Panc1 (cell line): ENCODE data around the gene TSNAX. TPM values are rescaled to one million over a fixed set of nuclear protein-coding genes. Genes with fewer than 3 reads are reported as not detected.

ENCODE experiments used
- ATAC-seq: fragments of 200-7000 bp; cut with Tn5 transposase; 2 replicates; pipeline ENCODE4 v1.9.1; 2020; ENCODE audit warnings: mild to moderate bottlenecking, moderate library complexity
- BruUV-seq: library from RNA; stranded (reverse); fragments of 400-500 nt; replicated peaks from 2 replicates; lab custom pipeline; 2021; lab: Mats Ljungman, UMichigan
- CTCF ChIA-PET: fragments of 300-600 bp; sonication (Branson Sonifier 250); formaldehyde crosslinking; loops from one replicate; lab custom pipeline; 2022; ENCODE audit warnings: antibody characterized with exemption; lab: Charles Lee
- POLR2A ChIA-PET: fragments of 300-600 bp; sonication (Branson Sonifier 250); formaldehyde crosslinking; loops from one replicate; lab custom pipeline; 2022; ENCODE audit warnings: antibody characterized with exemption; lab: Charles Lee
- DNase-seq: peaks from one replicate; pipeline ENCODE4 v3.0.0-alpha.2; 2010; ENCODE audit warnings: low read depth, low spot score
- H3K27ac ChIP-seq: 2 replicates; pipeline ENCODE4 v1.5.1; 2011; ENCODE audit warnings: mild to moderate bottlenecking, low read length, inconsistent platforms
- H3K27me3 ChIP-seq: fragments of 200-500 bp; sonication (Bioruptor generic); 2 replicates; pipeline ENCODE4 v1.6.0; 2014; ENCODE audit warnings: low read length, inconsistent platforms; ENCODE audit not compliant: control insufficient read depth, insufficient read depth
- H3K36me3 ChIP-seq: fragments of 200-500 bp; sonication (Bioruptor generic); 2 replicates; pipeline ENCODE4 v1.5.1; 2014; ENCODE audit warnings: inconsistent platforms, mild to moderate bottlenecking, low read length, moderate library complexity; ENCODE audit not compliant: control insufficient read depth, insufficient read depth
- H3K4me1 ChIP-seq: 2 replicates; pipeline ENCODE4 v1.5.1; 2011; ENCODE audit warnings: inconsistent platforms, mild to moderate bottlenecking, low read length, moderate library complexity; ENCODE audit not compliant: control insufficient read depth, insufficient read depth
- H3K4me3 ChIP-seq, 2 experiments: 2 replicates each; pipeline ENCODE4 v1.5.1; 2011 to 2012; ENCODE audit warnings: low read depth in 2 of 2, low read length in 2 of 2, mild to moderate bottlenecking in 2 of 2, inconsistent platforms in 1 of 2, moderate library complexity in 1 of 2
- H3K9me3 ChIP-seq: fragments of 200-500 bp; sonication (Bioruptor generic); 2 replicates; pipeline ENCODE4 v1.5.1; 2014; ENCODE audit warnings: low read depth, mild to moderate bottlenecking, inconsistent platforms, low read length, moderate library complexity; ENCODE audit not compliant: control insufficient read depth, insufficient read depth
- CTCF ChIP-seq: fragments of 450-650 bp; IDR thresholded peaks from 2 replicates; pipeline ENCODE4 v1.5.1; 2017; ENCODE audit warnings: mild to moderate bottlenecking
- POLR2AphosphoS5 ChIP-seq: IDR thresholded peaks from 2 replicates; pipeline ENCODE4 v1.6.1; 2012; ENCODE audit warnings: mild to moderate bottlenecking, low read depth, low read length, moderate library complexity
- SIN3A ChIP-seq: IDR thresholded peaks from 2 replicates; pipeline ENCODE4 v1.6.1; 2012; ENCODE audit warnings: low read depth, mild to moderate bottlenecking, low read length, moderate library complexity, borderline replicate concordance; ENCODE audit not compliant: insufficient read depth
- TCF7L2 ChIP-seq: IDR thresholded peaks from 2 replicates; pipeline ENCODE4 v1.6.1; 2011; ENCODE audit warnings: mild to moderate bottlenecking, low read depth, low read length, inconsistent platforms
- in situ Hi-C: cut with HindIII; loops from 2 replicates; pipeline ENCODE4 v1.10.0; 2016; ENCODE audit warnings: low sequenced_read_pairs, low pct_unique_long_range_greater_than_20kb
- intact Hi-C: fragments of 100-400 bp; cut with micrococcal nuclease; formaldehyde crosslinking; loops from one replicate; pipeline ENCODE4 v1.10.0; 2022; ENCODE audit not compliant: unreplicated experiment
- total RNA-seq: library from RNA; stranded (reverse); gene quantifications from one replicate; pipeline ENCODE4 v1.2.1, GENCODE V29; 2021; ENCODE audit not compliant: unreplicated experiment
- TF ChIP-seq, protein P1 (sequence below), 2 experiments: IDR thresholded peaks; 2 replicates each; pipeline ENCODE4 v1.6.1; 2011 to 2012; ENCODE audit warnings: low read depth in 2 of 2, control low read depth in 1 of 2, low read length in 1 of 2, mild to moderate bottlenecking in 1 of 2, moderate library complexity in 1 of 2; ENCODE audit not compliant: insufficient read depth in 1 of 2

TSNAX gene
- total RNA-seq, 1 experiment from 2014 or later = 40.0 TPM

GRCh38 chr1:231594123-231594522, 65.7 kb downstream of the TSNAX start:
- TF ChIP-seq, protein P1, sequence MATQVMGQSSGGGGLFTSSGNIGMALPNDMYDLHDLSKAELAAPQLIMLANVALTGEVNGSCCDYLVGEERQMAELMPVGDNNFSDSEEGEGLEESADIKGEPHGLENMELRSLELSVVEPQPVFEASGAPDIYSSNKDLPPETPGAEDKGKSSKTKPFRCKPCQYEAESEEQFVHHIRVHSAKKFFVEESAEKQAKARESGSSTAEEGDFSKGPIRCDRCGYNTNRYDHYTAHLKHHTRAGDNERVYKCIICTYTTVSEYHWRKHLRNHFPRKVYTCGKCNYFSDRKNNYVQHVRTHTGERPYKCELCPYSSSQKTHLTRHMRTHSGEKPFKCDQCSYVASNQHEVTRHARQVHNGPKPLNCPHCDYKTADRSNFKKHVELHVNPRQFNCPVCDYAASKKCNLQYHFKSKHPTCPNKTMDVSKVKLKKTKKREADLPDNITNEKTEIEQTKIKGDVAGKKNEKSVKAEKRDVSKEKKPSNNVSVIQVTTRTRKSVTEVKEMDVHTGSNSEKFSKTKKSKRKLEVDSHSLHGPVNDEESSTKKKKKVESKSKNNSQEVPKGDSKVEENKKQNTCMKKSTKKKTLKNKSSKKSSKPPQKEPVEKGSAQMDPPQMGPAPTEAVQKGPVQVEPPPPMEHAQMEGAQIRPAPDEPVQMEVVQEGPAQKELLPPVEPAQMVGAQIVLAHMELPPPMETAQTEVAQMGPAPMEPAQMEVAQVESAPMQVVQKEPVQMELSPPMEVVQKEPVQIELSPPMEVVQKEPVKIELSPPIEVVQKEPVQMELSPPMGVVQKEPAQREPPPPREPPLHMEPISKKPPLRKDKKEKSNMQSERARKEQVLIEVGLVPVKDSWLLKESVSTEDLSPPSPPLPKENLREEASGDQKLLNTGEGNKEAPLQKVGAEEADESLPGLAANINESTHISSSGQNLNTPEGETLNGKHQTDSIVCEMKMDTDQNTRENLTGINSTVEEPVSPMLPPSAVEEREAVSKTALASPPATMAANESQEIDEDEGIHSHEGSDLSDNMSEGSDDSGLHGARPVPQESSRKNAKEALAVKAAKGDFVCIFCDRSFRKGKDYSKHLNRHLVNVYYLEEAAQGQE (IDR thresholded peaks at IDR 0.05; ENCODE audit: insufficient read depth in 1 of 2, low read depth in 2 of 2, low read length in 1 of 2) = no peak
- TF ChIP-seq TCF7L2 (no peak), POLR2AphosphoS5 (no peak), SIN3A (no peak), CTCF (no peak)
- CTCF ChIA-PET = no interaction called here
- intact Hi-C loops = no loop called here
- DNase-seq = no peak
- POLR2A ChIA-PET = no interaction called here
- Histone ChIP-seq H3K27me3 (no peaks in the 10 kb centered on the region), H3K9me3 (no peaks in the 10 kb centered on the region), H3K4me3 (no peak overlapping the region), H3K4me1 (no peaks in the 10 kb centered on the region), H3K36me3 (no peaks in the 10 kb centered on the region), H3K27ac (no peak overlapping the region)
- in situ Hi-C loops = no loop called here
- no peak for ATAC-seq
- no TSS peak for BruUV-seq

GRCh38 chr1:231594749-231595148, 66.3 kb downstream of the TSNAX start:
- intact Hi-C loops = no loop called here
- in situ Hi-C loops = no loop called here
- DNase-seq (no peak), ATAC-seq (no peak)
- Histone ChIP-seq H3K9me3 (no peaks in the 10 kb centered on the region), H3K36me3 (no peaks in the 10 kb centered on the region), H3K4me3 (no peak overlapping the region), H3K27ac (no peak overlapping the region), H3K27me3 (no peaks in the 10 kb centered on the region), H3K4me1 (no peaks in the 10 kb centered on the region)
- BruUV-seq = no TSS peak
- CTCF ChIA-PET = no interaction called here
- TF ChIP-seq TCF7L2 = no peak
- TF ChIP-seq, protein P1 (IDR thresholded peaks at IDR 0.05; ENCODE audit: insufficient read depth in 1 of 2, low read depth in 2 of 2, low read length in 1 of 2) = no peak
- no peak for TF ChIP-seq CTCF
- TF ChIP-seq SIN3A = no peak
- POLR2A ChIA-PET = no interaction called here
